B cell (primary cell): ENCODE data around the gene GLDN. TPM values are rescaled to one million over a fixed set of nuclear protein-coding genes. Genes with fewer than 3 reads are reported as not detected.

ENCODE experiments used
- ATAC-seq: fragments of 200-7000 bp; cut with Tn5 transposase; one replicate; pipeline ENCODE4 v1.10.0; 2021; ENCODE audit warnings: low read depth, mild to moderate bottlenecking, moderate number of reproducible peaks, moderate library complexity
- CTCF ChIA-PET: fragments of 350-600 bp; sonication (Branson Sonifier 250); formaldehyde crosslinking; loops from one replicate; lab custom pipeline; 2021; ENCODE audit warnings: antibody characterized with exemption, inconsistent platforms; lab: Charles Lee
- POLR2A ChIA-PET: fragments of 350-600 bp; sonication (Branson Sonifier 250); formaldehyde crosslinking; loops from one replicate; lab custom pipeline; 2021; ENCODE audit warnings: antibody characterized with exemption; lab: Charles Lee
- DNase-seq: peaks from one replicate; pipeline ENCODE4 v3.0.0; 2013
- H2AFZ ChIP-seq: 2 replicates; pipeline ENCODE4 v1.6.1; 2012; ENCODE audit warnings: mild to moderate bottlenecking, low read depth, low read length; ENCODE audit not compliant: insufficient read depth, poor library complexity, severe bottlenecking
- H3K27ac ChIP-seq, 2 donors: 1 replicate in 1 of 2; 2 replicates in 1 of 2; pipeline ENCODE4 v1.5.1; 2012 to 2013; ENCODE audit warnings: low read length in 2 of 2, mild to moderate bottlenecking in 2 of 2, moderate library complexity in 1 of 2
- H3K27me3 ChIP-seq, 4 experiments: fragments of 200-600 bp in 1 of 4; sonication (generic) in 1 of 4; replicated peaks in 1 of 4; 1 replicate in 2 of 4; 2 replicates in 2 of 4; pipeline versions ENCODE4 v1.6.1 to v1.7.0; 2013 to 2016; ENCODE audit warnings: low read length in 3 of 4, mild to moderate bottlenecking in 2 of 4, mixed read lengths in 1 of 4, moderate library complexity in 1 of 4; ENCODE audit not compliant: insufficient read depth in 4 of 4, control insufficient read depth in 3 of 4; ENCODE audit errors: control extremely low read depth in 1 of 4
- H3K36me3 ChIP-seq, 2 experiments: replicated peaks in 1 of 2; 1 replicate in 1 of 2; 2 replicates in 1 of 2; pipeline versions ENCODE4 v1.6.1 to v1.7.1; 2013; ENCODE audit warnings: low read length in 1 of 2; ENCODE audit not compliant: insufficient read depth in 2 of 2, control insufficient read depth in 1 of 2; ENCODE audit errors: control extremely low read depth in 1 of 2, extremely low read depth in 1 of 2
- H3K4me1 ChIP-seq, 2 donors: fragments of 200-600 bp in 1 of 2; sonication (generic) in 1 of 2; 1 replicate in 1 of 2; 2 replicates in 1 of 2; pipeline versions ENCODE4 v1.5.1 to v1.6.1; 2013 to 2017; ENCODE audit warnings: low read length in 2 of 2; ENCODE audit not compliant: control insufficient read depth in 2 of 2, insufficient read depth in 2 of 2
- H3K4me2 ChIP-seq: replicated peaks from 2 replicates; pipeline ENCODE3; 2012; ENCODE audit warnings: mild to moderate bottlenecking, low read depth, low read length; ENCODE audit not compliant: poor library complexity, severe bottlenecking
- H3K4me3 ChIP-seq, 5 experiments: fragments of 200-600 bp in 1 of 5; sonication (generic) in 1 of 5; 1 replicate in 3 of 5; 2 replicates in 2 of 5; pipeline versions ENCODE4 v1.5.1 to v1.7.0; 2011 to 2016; ENCODE audit warnings: low read length in 4 of 5, mild to moderate bottlenecking in 4 of 5, low read depth in 2 of 5, control low read depth in 1 of 5, moderate library complexity in 1 of 5; ENCODE audit not compliant: insufficient read depth in 1 of 5; ENCODE audit errors: control extremely low read depth in 1 of 5, extremely low read depth in 1 of 5
- H3K79me2 ChIP-seq: fragments of 200-600 bp; sonication (generic); one replicate; pipeline ENCODE4 v1.6.0; 2016; ENCODE audit warnings: low read length; ENCODE audit not compliant: control insufficient read depth, insufficient read depth
- H3K9ac ChIP-seq: fragments of 200-600 bp; sonication (generic); 2 replicates; pipeline ENCODE4 v1.6.1; 2017; ENCODE audit warnings: mild to moderate bottlenecking, low read length, moderate library complexity
- H3K9me3 ChIP-seq, 3 donors: one replicate each; pipeline versions ENCODE4 v1.6.1 to v1.7.1; 2013; ENCODE audit warnings: low read length in 2 of 3; ENCODE audit not compliant: control insufficient read depth in 2 of 3, insufficient read depth in 1 of 3; ENCODE audit errors: control extremely low read depth in 1 of 3
- H4K20me1 ChIP-seq: 2 replicates; pipeline ENCODE4 v1.6.0; 2012; ENCODE audit warnings: mild to moderate bottlenecking, low read length; ENCODE audit not compliant: insufficient read depth, control insufficient read depth, poor library complexity, severe bottlenecking
- H3K27ac Mint-ChIP-seq: one replicate; pipeline ENCODE4 v1.8.0; 2021; ENCODE audit warnings: mixed read lengths
- H3K27me3 Mint-ChIP-seq: one replicate; pipeline ENCODE4 v1.8.0; 2021; ENCODE audit warnings: mixed read lengths
- H3K4me1 Mint-ChIP-seq: one replicate; pipeline ENCODE4 v1.8.0; 2021; ENCODE audit warnings: mixed read lengths
- H3K4me3 Mint-ChIP-seq: one replicate; pipeline ENCODE4 v1.8.0; 2021; ENCODE audit warnings: mixed read lengths
- H3K9me3 Mint-ChIP-seq: one replicate; pipeline ENCODE4 v1.8.0; 2022; ENCODE audit warnings: mixed read lengths; ENCODE audit not compliant: insufficient read depth
- EZH2 ChIP-seq: IDR thresholded peaks from 2 replicates; pipeline ENCODE4 v1.6.1; 2012; ENCODE audit warnings: borderline replicate concordance, low read depth, mild to moderate bottlenecking, moderate library complexity, low read length; ENCODE audit not compliant: insufficient read depth, poor library complexity, severe bottlenecking
- WGBS: methylation state at CpG from one replicate; pipeline ENCODE4 v1.1.5; 2013; ENCODE audit warnings: missing lambda C conversion rate; ENCODE audit not compliant: insufficient coverage; 5-methylcytosine and 5-hydroxymethylcytosine counted together
- intact Hi-C: fragments of 100-400 bp; cut with micrococcal nuclease; formaldehyde crosslinking; loops from one replicate; pipeline ENCODE4 v1.10.0; 2022
- polyA plus RNA-seq: library from polyadenylated mRNA; depleted of rRNA; stranded (reverse); fragments of >200 nt; gene quantifications from 2 replicates; pipeline ENCODE4 v1.2.3, GENCODE V29; 2012
- total RNA-seq, 2 donors: library from RNA; stranded (reverse); fragments of 120-200 nt in 1 of 2; gene quantifications; 1 replicate in 1 of 2; 2 replicates in 1 of 2; pipeline versions ENCODE4 v1.2.3 to v1.2.4, GENCODE V29; 2013 to 2022
- TF ChIP-seq, protein P1 (sequence below): fragments of 200-600 bp; IDR thresholded peaks from one replicate; pipeline ENCODE4 v1.8.0; 2022; ENCODE audit warnings: antibody characterized with exemption, mild to moderate bottlenecking

Gene GLDN
- total and polyA plus RNA-seq, 2 donors (not counting 1 experiment from before 2014, with no cell fraction given), result not detected

DNA sequence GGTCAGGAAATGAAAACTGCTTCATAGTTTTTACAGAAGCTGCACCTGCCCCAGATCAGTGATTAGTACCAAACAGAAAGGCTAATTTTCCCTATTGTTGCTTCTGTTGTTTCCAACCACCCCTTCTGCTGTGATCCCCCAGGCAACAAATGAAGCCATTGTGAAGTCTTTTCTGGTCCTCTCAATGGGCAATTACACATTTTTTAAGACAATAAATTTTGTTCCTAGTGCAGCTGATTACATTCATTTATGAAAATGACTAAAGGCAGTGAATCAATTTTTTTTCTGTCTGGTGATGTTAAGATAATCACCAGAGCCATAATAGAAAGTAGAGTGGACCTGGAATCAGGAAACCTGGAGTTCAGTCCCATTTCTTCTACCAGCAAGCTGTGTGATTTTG lies 32.7 kb downstream of the GLDN start:
- H3K9me3 ChIP-seq, result peaks cover 0 to 3% (median 0%) of the 10 kb centered on the region in 3 donors
- H3K4me1 ChIP-seq, result no peaks in the 10 kb centered on the region
- H3K4me1 Mint-ChIP-seq, result no peaks in the 10 kb centered on the region
- H3K9ac ChIP-seq, result no peak overlapping the region
- H4K20me1 ChIP-seq, result no peaks in the 10 kb centered on the region
- H3K4me3 ChIP-seq, result no peak overlapping the region
- H3K79me2 ChIP-seq, result no peaks in the 10 kb centered on the region
- H2AFZ ChIP-seq, result no peak overlapping the region
- intact Hi-C loops, result no loop called here
- no peak overlapping the region for H3K27ac ChIP-seq
- H3K27ac Mint-ChIP-seq, result no peak overlapping the region
- H3K4me2 ChIP-seq, result no peak overlapping the region
- H3K36me3 ChIP-seq, result no peaks in the 10 kb centered on the region
- no peaks in the 10 kb centered on the region for H3K27me3 Mint-ChIP-seq
- no peak for ATAC-seq
- ChIA-PET POLR2A (no interaction called here), CTCF (no interaction called here)
- H3K9me3 Mint-ChIP-seq, result no peaks in the 10 kb centered on the region
- no peak for DNase-seq
- no peak overlapping the region for H3K4me3 Mint-ChIP-seq
- no peak for TF ChIP-seq EZH2
- TF ChIP-seq, protein P1, sequence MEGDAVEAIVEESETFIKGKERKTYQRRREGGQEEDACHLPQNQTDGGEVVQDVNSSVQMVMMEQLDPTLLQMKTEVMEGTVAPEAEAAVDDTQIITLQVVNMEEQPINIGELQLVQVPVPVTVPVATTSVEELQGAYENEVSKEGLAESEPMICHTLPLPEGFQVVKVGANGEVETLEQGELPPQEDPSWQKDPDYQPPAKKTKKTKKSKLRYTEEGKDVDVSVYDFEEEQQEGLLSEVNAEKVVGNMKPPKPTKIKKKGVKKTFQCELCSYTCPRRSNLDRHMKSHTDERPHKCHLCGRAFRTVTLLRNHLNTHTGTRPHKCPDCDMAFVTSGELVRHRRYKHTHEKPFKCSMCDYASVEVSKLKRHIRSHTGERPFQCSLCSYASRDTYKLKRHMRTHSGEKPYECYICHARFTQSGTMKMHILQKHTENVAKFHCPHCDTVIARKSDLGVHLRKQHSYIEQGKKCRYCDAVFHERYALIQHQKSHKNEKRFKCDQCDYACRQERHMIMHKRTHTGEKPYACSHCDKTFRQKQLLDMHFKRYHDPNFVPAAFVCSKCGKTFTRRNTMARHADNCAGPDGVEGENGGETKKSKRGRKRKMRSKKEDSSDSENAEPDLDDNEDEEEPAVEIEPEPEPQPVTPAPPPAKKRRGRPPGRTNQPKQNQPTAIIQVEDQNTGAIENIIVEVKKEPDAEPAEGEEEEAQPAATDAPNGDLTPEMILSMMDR, result no peak
- no peaks in the 10 kb centered on the region for H3K27me3 ChIP-seq

DNA sequence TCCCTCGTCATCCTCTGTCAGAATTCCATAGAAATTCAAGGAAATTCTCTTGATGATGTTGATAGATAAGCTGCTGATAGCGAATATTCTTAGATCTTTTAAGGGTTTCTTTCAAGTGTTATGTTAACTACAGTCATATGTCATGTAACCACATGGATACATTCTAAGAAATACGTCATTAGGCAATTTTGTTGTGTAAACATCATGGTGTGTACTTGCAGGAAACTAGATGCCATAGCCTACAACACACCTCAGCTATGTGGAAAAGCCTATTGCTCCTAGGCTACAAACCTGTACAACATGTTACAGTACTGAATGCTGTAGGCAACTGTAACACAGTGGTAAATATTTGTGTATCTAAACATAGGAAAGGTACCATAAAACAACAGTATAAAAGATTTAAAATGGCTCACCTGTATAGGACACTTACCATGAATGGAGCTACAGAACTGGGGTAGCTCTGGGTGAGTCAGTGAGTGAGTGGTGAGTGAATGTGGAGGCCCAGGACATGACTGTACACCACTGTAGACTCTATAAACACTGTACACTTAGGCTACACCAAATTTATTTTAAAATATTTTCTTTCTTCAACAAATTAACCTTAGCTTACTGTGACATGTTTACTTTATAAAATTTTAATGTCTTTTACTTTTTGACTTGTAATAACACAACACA lies 34.6 kb downstream of the GLDN start:
- ATAC-seq (no peak), DNase-seq (no peak)
- H3K4me3 Mint-ChIP-seq, result no peak overlapping the region
- Histone ChIP-seq H3K4me3 (no peak overlapping the region), H4K20me1 (no peaks in the 10 kb centered on the region), H2AFZ (no peak overlapping the region), H3K9ac (no peak overlapping the region), H3K4me2 (no peak overlapping the region), H3K9me3 (peaks cover 0 to 3% (median 0%) of the 10 kb centered on the region in 3 donors), H3K4me1 (no peaks in the 10 kb centered on the region), H3K27ac (no peak overlapping the region), H3K36me3 (no peaks in the 10 kb centered on the region), H3K27me3 (no peaks in the 10 kb centered on the region), H3K79me2 (no peaks in the 10 kb centered on the region)
- TF ChIP-seq EZH2, result no peak
- TF ChIP-seq, protein P1, result no peak
- no peaks in the 10 kb centered on the region for H3K9me3 Mint-ChIP-seq
- CTCF ChIA-PET, result interaction anchor here (1.1 to 1.5 kb wide), 2 partner anchors 11 to 14 kb away, joined by 3 to 4 read pairs; no protein-coding TSS in a partner anchor
- intact Hi-C loops, result no loop called here
- no peak overlapping the region for H3K27ac Mint-ChIP-seq
- no peaks in the 10 kb centered on the region for H3K27me3 Mint-ChIP-seq
- no CpG with 5 or more reads among the region's 3 CpGs for WGBS
- POLR2A ChIA-PET, result no interaction called here
- H3K4me1 Mint-ChIP-seq, result no peaks in the 10 kb centered on the region
